ENCODE data around the gene DNMT3A.

DNMT3A gene

DNA sequence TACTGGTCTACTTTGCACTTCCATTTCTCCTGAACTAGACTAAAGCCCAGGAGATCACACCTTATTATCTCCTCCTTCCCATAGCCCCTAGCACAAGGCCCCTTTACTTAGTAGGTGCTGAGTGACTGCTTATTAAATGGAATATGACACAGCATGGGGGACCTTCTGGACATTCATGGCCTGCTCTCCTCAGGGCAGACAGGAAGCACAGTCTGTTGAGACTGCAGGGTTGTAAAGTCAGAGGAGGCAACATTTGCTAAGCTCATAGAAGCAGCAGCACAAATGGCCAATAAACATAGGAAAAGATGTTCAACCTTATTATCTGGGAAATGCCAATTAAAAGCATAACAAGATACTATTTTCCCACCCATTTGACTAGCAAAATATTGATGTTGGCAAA, 75.3 kb downstream of the DNMT3A start:
- ChIA-PET POLR2A (no interaction called here), CTCF (interaction anchor here (0.8 to 2.4 kb wide), 3 partner anchors 9 to 13 kb away, joined by 3 to 10 read pairs (median 3); no protein-coding TSS in a partner anchor)
- no peak overlapping the region for H3K4me3 ChIP-seq (ENCODE audit: low read depth, low read length)
- TF ChIP-seq, protein P1, sequence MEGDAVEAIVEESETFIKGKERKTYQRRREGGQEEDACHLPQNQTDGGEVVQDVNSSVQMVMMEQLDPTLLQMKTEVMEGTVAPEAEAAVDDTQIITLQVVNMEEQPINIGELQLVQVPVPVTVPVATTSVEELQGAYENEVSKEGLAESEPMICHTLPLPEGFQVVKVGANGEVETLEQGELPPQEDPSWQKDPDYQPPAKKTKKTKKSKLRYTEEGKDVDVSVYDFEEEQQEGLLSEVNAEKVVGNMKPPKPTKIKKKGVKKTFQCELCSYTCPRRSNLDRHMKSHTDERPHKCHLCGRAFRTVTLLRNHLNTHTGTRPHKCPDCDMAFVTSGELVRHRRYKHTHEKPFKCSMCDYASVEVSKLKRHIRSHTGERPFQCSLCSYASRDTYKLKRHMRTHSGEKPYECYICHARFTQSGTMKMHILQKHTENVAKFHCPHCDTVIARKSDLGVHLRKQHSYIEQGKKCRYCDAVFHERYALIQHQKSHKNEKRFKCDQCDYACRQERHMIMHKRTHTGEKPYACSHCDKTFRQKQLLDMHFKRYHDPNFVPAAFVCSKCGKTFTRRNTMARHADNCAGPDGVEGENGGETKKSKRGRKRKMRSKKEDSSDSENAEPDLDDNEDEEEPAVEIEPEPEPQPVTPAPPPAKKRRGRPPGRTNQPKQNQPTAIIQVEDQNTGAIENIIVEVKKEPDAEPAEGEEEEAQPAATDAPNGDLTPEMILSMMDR (IDR thresholded peaks at IDR 0.05; ENCODE audit: insufficient read depth, low read length, missing control alignments) = no peak
- no peak for DNase-seq (ENCODE audit: low read depth, low spot score)

DNA sequence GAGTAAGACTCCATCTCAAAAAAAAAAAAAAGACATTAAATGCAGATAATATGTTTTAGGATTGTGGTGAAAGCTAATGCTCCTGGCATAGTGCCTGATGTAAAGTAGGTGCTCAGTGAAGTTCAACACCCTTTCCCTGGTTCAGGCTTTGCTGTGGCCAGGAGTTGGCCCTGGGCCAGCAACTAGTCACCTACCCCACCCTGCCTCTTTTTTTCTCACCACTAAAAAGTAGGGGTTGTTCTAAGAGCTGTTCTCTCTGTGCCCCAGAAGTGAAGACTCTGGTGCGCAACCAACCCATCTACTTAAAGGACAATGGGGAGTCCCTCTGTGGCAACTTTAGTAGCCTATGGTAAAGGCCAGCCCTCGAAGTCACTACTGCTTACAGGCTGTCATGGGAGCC, 75.9 kb downstream of the DNMT3A start:
- ChIA-PET POLR2A (no interaction called here), CTCF (interaction anchor here (1.3 kb wide), 1 partner anchor 11 kb away, joined by 5 read pairs; no protein-coding TSS in a partner anchor)
- no peak overlapping the region for H3K4me3 ChIP-seq (ENCODE audit: low read depth, low read length)
- TF ChIP-seq, protein P1 (IDR thresholded peaks at IDR 0.05; ENCODE audit: insufficient read depth, low read length, missing control alignments) = no peak
- no peak for DNase-seq (ENCODE audit: low read depth, low spot score)

DNA sequence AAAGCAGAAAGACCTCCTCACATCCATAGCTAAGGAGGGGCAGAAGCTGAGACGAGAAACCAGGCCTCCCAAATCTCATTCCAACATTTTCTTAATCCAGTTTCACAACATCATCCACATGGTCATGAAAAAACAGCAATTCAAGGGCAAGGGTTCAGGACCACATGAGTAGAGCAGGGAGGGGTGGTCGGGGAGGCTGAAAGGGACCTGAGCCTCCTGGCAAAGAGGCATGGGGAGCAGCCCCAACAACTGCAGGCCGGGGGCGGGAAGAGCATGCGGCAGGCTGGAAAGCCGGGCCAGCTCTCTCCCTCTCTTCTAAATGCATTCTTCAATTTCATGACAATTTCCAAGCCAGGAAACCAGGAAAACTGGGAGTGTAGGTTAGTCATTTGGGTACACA, 76.7 kb downstream of the DNMT3A start:
- CTCF ChIA-PET = interaction anchor here (1.3 kb wide), 1 partner anchor 12 kb away, joined by 5 read pairs; no protein-coding TSS in a partner anchor
- no peak for DNase-seq (ENCODE audit: low read depth, low spot score)
- POLR2A ChIA-PET = no interaction called here

DNA sequence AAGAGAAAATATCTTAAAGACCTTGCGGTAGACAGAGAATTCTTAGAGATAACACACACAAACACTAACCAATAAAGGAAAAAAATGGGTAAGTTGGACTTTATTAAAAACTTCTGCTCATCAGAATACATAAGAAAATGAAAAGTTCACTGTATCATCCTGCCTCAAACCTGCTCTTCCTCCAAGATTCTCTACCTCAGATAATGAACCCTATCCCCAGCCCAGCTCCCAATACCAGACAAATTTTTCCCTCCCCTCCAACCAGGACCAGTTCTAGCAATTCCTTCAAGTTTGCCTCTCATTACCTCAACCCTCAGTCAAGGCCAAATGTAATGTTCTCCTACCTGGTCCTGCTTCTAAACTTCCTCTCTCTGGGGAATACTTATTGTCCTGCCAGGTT, 79.4 kb downstream of the DNMT3A start:
- no peak overlapping the region for H3K4me3 ChIP-seq (ENCODE audit: low read depth, low read length)
- ChIA-PET CTCF (interaction anchor here (1.2 kb wide), 1 partner anchor 34 kb away, joined by 3 read pairs; no protein-coding TSS in a partner anchor), POLR2A (no interaction called here)
- TF ChIP-seq, protein P1 (IDR thresholded peaks at IDR 0.05; ENCODE audit: insufficient read depth, low read length, missing control alignments) = no peak
- DNase-seq (ENCODE audit: low read depth, low spot score) = no peak

More for the DNA sequence above, 76.7 kb downstream of the DNMT3A start:
- TF ChIP-seq, protein P1 (IDR thresholded peaks at IDR 0.05; ENCODE audit: insufficient read depth, low read length, missing control alignments) = no peak
- H3K4me3 ChIP-seq (ENCODE audit: low read depth, low read length) = no peak overlapping the region

DNA sequence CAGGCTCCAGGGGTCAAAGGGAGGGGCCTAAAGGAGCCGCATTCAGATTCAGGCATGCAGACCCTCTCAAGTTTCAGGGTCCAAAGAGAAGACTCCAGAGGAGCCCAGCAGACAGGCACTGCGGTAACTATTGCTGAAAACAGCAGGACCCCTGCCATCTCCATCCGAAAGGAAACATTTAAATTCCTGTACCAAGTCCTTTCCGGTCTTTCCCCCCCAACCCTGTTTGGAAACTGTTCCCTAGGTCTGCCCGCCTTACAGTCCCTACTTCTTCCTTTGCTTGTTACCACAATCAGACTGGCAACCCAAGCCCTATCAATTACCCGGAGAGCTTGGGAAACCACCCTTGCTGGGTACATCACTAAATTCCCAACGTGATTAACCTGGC, 82.0 kb downstream of the DNMT3A start:
- ChIA-PET CTCF (interaction anchor here (1.3 to 1.6 kb wide), 3 partner anchors 17 to 64 kb away, joined by 3 to 5 read pairs (median 3); no protein-coding TSS in a partner anchor), POLR2A (no interaction called here)
- DNase-seq (ENCODE audit: low read depth, low spot score) = no peak

DNA sequence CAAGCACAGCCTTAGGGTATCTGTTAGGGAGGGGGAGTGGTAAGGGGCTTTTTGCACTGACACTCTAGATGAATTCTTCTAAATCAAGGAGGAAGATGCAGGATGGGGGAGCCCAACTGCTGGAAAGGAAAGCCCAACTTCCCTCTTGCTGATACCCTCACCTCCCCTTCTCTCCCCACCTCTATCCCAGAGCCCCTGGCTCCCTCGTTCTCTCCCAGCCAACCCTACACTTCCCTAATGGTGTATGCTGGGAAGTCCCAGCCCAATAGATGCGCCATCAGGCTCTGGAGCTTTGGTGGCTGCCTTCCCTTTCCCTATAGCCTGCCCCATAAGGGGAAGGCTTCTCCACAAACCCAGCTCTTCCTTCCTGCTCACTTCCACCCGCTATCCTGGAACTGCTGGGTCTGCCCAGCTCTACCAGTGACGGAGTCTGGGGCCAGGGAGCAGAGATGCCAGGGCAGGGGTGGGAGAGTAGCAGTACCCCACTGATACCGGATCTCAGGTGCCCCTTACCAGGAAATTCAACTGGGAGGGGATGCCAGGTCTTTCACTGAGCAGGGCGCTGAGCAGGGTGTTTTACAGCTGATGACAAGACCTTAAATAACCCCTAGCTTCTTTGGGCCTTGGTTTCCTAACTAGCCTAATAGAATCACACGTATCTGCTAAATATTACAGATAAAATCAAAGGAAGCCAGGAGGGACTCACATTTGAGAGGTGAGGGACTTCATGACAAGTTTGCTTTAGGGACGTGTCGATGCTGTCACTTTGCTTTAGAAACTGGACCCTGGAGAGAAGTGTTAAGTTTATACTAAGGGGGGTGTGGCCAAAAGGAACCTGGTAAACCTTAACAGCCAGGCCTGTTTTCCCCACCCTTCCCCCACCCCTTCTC, 82.6 kb downstream of the DNMT3A start:
- ChIA-PET CTCF (interaction anchor here (0.6 to 1.5 kb wide), 5 partner anchors 19 to 103 kb away, joined by 3 to 5 read pairs (median 3); no protein-coding TSS in a partner anchor), POLR2A (no interaction called here)
- TF ChIP-seq, protein P1 (IDR thresholded peaks at IDR 0.05; ENCODE audit: insufficient read depth, low read length, missing control alignments) = no peak
- DNase-seq (ENCODE audit: low read depth, low spot score) = no peak
- H3K4me3 ChIP-seq (ENCODE audit: low read depth, low read length) = no peak overlapping the region

More for the DNA sequence above, 82.0 kb downstream of the DNMT3A start:
- TF ChIP-seq, protein P1 (IDR thresholded peaks at IDR 0.05; ENCODE audit: insufficient read depth, low read length, missing control alignments) = no peak
- no peak overlapping the region for H3K4me3 ChIP-seq (ENCODE audit: low read depth, low read length)
